Embryonic facial prominence (tissue), 1 donor: ENCODE data around the gene HSPA8.
"Not testable (repeated sequence)": the region's sequence is repeated elsewhere in the genome, so short reads cannot be mapped to it uniquely, and the experiment has no call there.

ENCODE experiments used
- DNase-seq: peaks from one replicate; pipeline ENCODE4 v3.0.0-alpha.2; 2016; ENCODE audit errors: extremely low spot score

HSPA8 gene

GRCh38 chr11:123061403-123062157, at the start of gene HSPA8:
TSS of gene HSPA8 (minus strand) at chr11:123062136. CDS start at chr11:123061324, 812 bp downstream.
- peak; percentile 17 for DNase-seq

- DNase-seq, result no peak
Measured at GRCh38 chr11:123111465-123111864, 49.5 kb upstream of the HSPA8 start.

- DNase-seq, result no peak
Measured at GRCh38 chr11:123110397-123110796, 48.5 kb upstream of the HSPA8 start.

- DNase-seq, result no peak
Measured at GRCh38 chr11:123107945-123108495, 46.1 kb upstream of the HSPA8 start.

- DNase-seq, result no peak
Measured at GRCh38 chr11:123104697-123105096, 42.8 kb upstream of the HSPA8 start.

- DNase-seq, result peak; percentile 70
Measured at GRCh38 chr11:123103326-123103980, 41.5 kb upstream of the HSPA8 start.

- DNase-seq, result no peak
Measured at GRCh38 chr11:123100379-123101085, 38.6 kb upstream of the HSPA8 start.

GRCh38 chr11:123098990-123099389, 37.1 kb upstream of the HSPA8 start:
- DNase-seq, result no peak

GRCh38 chr11:123093739-123094138, 31.8 kb upstream of the HSPA8 start:
- no peak for DNase-seq

GRCh38 chr11:123091506-123091905, 29.6 kb upstream of the HSPA8 start:
- no peak for DNase-seq

GRCh38 chr11:123090168-123090567, 28.2 kb upstream of the HSPA8 start:
- DNase-seq, result not testable (repeated sequence)

GRCh38 chr11:123088896-123089295, 27.0 kb upstream of the HSPA8 start:
- not testable (repeated sequence) for DNase-seq

GRCh38 chr11:123087657-123088056, 25.7 kb upstream of the HSPA8 start:
- DNase-seq, result not testable (repeated sequence)

- no peak for DNase-seq
Measured at GRCh38 chr11:123086305-123086704, 24.4 kb upstream of the HSPA8 start.

GRCh38 chr11:123085497-123085896, 23.6 kb upstream of the HSPA8 start:
- DNase-seq, result no peak

- DNase-seq, result no peak
Measured at GRCh38 chr11:123084454-123084853, 22.5 kb upstream of the HSPA8 start.

GRCh38 chr11:123083623-123084029, 21.7 kb upstream of the HSPA8 start:
- DNase-seq, result no peak

GRCh38 chr11:123082977-123083376, 21.0 kb upstream of the HSPA8 start:
- DNase-seq, result no peak

GRCh38 chr11:123080015-123080414, 18.1 kb upstream of the HSPA8 start:
- no peak for DNase-seq

GRCh38 chr11:123076484-123076883, 14.5 kb upstream of the HSPA8 start:
- no peak for DNase-seq

- DNase-seq, result no peak
Measured at GRCh38 chr11:123073343-123074057, 11.6 kb upstream of the HSPA8 start.

GRCh38 chr11:123072762-123073161, 10.8 kb upstream of the HSPA8 start:
- DNase-seq, result no peak
